OCI-LY7 (cell line): ENCODE data around the gene ADIPOQ.

Experiments
- CTCF ChIP-seq: fragments of 200-600 bp; sonication (generic); conservative IDR thresholded peaks from 2 replicates; pipeline ENCODE4 v1.5.1; 2014; ENCODE audit warnings: mild to moderate bottlenecking, antibody characterized with exemption, low read length, moderate library complexity, mixed read lengths
- EZH2phosphoT487 ChIP-seq: fragments of 200-600 bp; sonication (generic); IDR thresholded peaks from 2 replicates; pipeline ENCODE4 v1.6.1; 2018; ENCODE audit warnings: low read depth, borderline replicate concordance, mild to moderate bottlenecking, mixed run types, antibody characterized with exemption, low read length, moderate library complexity, mixed read lengths

DNA sequence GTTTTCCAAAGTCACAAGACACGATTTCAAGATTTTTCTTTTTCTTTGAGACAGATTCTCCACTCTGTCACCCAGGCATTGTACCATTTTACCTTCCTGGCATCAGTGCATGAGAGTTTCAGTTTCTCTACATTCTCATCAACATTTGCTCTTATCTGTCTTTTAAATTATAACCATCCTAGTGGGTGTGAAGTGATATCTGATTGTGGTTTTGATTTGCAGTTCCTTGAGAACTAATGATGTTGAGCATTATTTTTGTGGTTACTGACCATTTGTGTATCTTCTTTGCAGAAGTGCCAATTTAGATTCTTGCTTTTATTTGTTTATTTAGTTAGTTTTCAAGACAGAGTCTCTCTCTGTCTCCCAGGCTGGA, 41.2 kb downstream of the ADIPOQ start:
- TF ChIP-seq CTCF (no peak), EZH2phosphoT487 (no peak)
